Endothelial cell of umbilical vein (primary cell): ENCODE data around the gene SLC6A6. TPM values are rescaled to one million over a fixed set of nuclear protein-coding genes. Genes with fewer than 3 reads are reported as not detected.

Experiments used
- BruUV-seq: library from RNA; stranded (reverse); fragments of 400-500 nt; replicated peaks from 2 replicates; lab custom pipeline; 2021; lab: Mats Ljungman, UMichigan
- CTCF ChIA-PET: fragments of 300-600, 350-600 bp; sonication (Branson Sonifier 250); formaldehyde crosslinking; loops from one replicate; lab custom pipeline; 2021; ENCODE audit warnings: antibody characterized with exemption, inconsistent platforms; lab: Charles Lee
- POLR2A ChIA-PET: fragments of 300-600, 350-600 bp; sonication (Branson Sonifier 250); formaldehyde crosslinking; loops from one replicate; lab custom pipeline; 2021; ENCODE audit warnings: antibody characterized with exemption, inconsistent platforms; lab: Charles Lee
- DNase-seq: peaks from one replicate; pipeline ENCODE4 v3.0.0-alpha.2; 2011; ENCODE audit warnings: low read depth, low spot score
- FAIRE-seq: peaks from 2 replicates; lab custom pipeline; 2011; peaks lifted over from hg19 to GRCh38; lab: Jason Lieb, UNC
- H2AFZ ChIP-seq: 2 replicates; pipeline ENCODE4 v1.6.0; 2012; ENCODE audit warnings: low read depth, low read length, control low read depth, inconsistent platforms
- H3K27ac ChIP-seq: 2 replicates; pipeline ENCODE4 v1.5.1; 2011; ENCODE audit warnings: low read depth, mild to moderate bottlenecking, control low read depth, low read length, moderate library complexity; ENCODE audit not compliant: insufficient read depth
- H3K27me3 ChIP-seq, 2 experiments: 2 replicates each; pipeline versions ENCODE4 v1.6.0 to v1.6.1; 2011; ENCODE audit warnings: low read length in 2 of 2, mixed read lengths in 1 of 2; ENCODE audit not compliant: control insufficient read depth in 2 of 2, insufficient read depth in 2 of 2
- H3K36me3 ChIP-seq, 2 experiments: 2 replicates in 1 of 2; 3 replicates in 1 of 2; pipeline ENCODE4 v1.5.1; 2011; ENCODE audit warnings: low read length in 2 of 2, mild to moderate bottlenecking in 1 of 2, moderate library complexity in 1 of 2; ENCODE audit not compliant: control insufficient read depth in 2 of 2, insufficient read depth in 2 of 2; ENCODE audit errors: extremely low read depth in 1 of 2
- H3K4me1 ChIP-seq: 3 replicates; pipeline ENCODE4 v1.5.1; 2011; ENCODE audit warnings: mild to moderate bottlenecking, low read length; ENCODE audit not compliant: control insufficient read depth, insufficient read depth; ENCODE audit errors: extremely low read depth
- H3K4me2 ChIP-seq: 2 replicates; pipeline ENCODE4 v1.6.1; 2011; ENCODE audit warnings: low read length, control low read depth, mixed read lengths; ENCODE audit not compliant: insufficient read depth
- H3K4me3 ChIP-seq, 3 experiments: fragments of 200-600 bp in 1 of 3; sonication (generic), shearing (Covaris generic) in 1 of 3; replicated peaks in 1 of 3; 2 replicates each; pipeline ENCODE4 v1.5.1; 2011 to 2016; ENCODE audit warnings: control low read depth in 3 of 3, low read length in 3 of 3, mild to moderate bottlenecking in 2 of 3, inconsistent platforms in 1 of 3, low read depth in 1 of 3, moderate library complexity in 1 of 3; ENCODE audit not compliant: insufficient read depth in 1 of 3
- H3K79me2 ChIP-seq: 2 replicates; pipeline ENCODE4 v1.6.0; 2012; ENCODE audit warnings: low read length, inconsistent platforms; ENCODE audit not compliant: control insufficient read depth, insufficient read depth
- H3K9ac ChIP-seq: replicated peaks from 2 replicates; pipeline ENCODE3; 2011; ENCODE audit warnings: low read length, control low read depth; ENCODE audit not compliant: insufficient read depth; ENCODE audit errors: extremely low read depth
- H3K9me1 ChIP-seq: replicated peaks from 3 replicates; pipeline ENCODE4 v1.6.0; 2011; ENCODE audit warnings: mild to moderate bottlenecking, low read length; ENCODE audit not compliant: control insufficient read depth, insufficient read depth; ENCODE audit errors: extremely low read depth
- H3K9me3 ChIP-seq: replicated peaks from 2 replicates; pipeline ENCODE4 v1.5.1; 2012; ENCODE audit warnings: low read length, inconsistent platforms; ENCODE audit not compliant: control insufficient read depth, insufficient read depth
- H4K20me1 ChIP-seq: replicated peaks from 2 replicates; pipeline ENCODE3; 2011; ENCODE audit warnings: mild to moderate bottlenecking, low read length; ENCODE audit not compliant: control insufficient read depth, insufficient read depth; ENCODE audit errors: extremely low read depth
- CTCF ChIP-seq, 2 donors: IDR thresholded peaks; 1 replicate in 1 of 2; 2 replicates in 1 of 2; pipeline ENCODE4 v1.5.1; 2011; ENCODE audit warnings: low read length in 2 of 2, mild to moderate bottlenecking in 2 of 2, moderate library complexity in 2 of 2, control low read depth in 1 of 2, inconsistent platforms in 1 of 2, low read depth in 1 of 2; ENCODE audit not compliant: insufficient read depth in 1 of 2; ENCODE audit errors: extremely low read depth in 1 of 2
- EZH2 ChIP-seq: IDR thresholded peaks from 2 replicates; pipeline ENCODE4 v1.6.1; 2012; ENCODE audit warnings: borderline replicate concordance, low read depth, mild to moderate bottlenecking, moderate library complexity, low read length, inconsistent platforms; ENCODE audit not compliant: severe bottlenecking
- FOS ChIP-seq: IDR thresholded peaks from 2 replicates; pipeline ENCODE4 v1.6.1; 2011; ENCODE audit warnings: mild to moderate bottlenecking, low read length, moderate library complexity, borderline replicate concordance; ENCODE audit not compliant: insufficient read depth
- GATA2 ChIP-seq: IDR thresholded peaks from 2 replicates; pipeline ENCODE4 v1.7.0; 2011; ENCODE audit warnings: low read depth, mild to moderate bottlenecking, moderate library complexity, mixed read lengths, low read length; ENCODE audit not compliant: insufficient read length, insufficient read depth
- JUN ChIP-seq: IDR thresholded peaks from 2 replicates; pipeline ENCODE4 v1.6.1; 2011; ENCODE audit warnings: borderline replicate concordance, low read depth; ENCODE audit not compliant: insufficient read length, insufficient read depth
- MAX ChIP-seq: IDR thresholded peaks from 2 replicates; pipeline ENCODE4 v1.6.1; 2011; ENCODE audit not compliant: insufficient read depth, insufficient read length
- MYC ChIP-seq: IDR thresholded peaks from one replicate; pipeline ENCODE4 v1.6.1; 2011; ENCODE audit warnings: mild to moderate bottlenecking, low read depth, low read length
- POLR2A ChIP-seq: IDR thresholded peaks from 2 replicates; pipeline ENCODE4 v1.6.1; 2012; ENCODE audit warnings: low read depth, mild to moderate bottlenecking, control low read depth, low read length
- POLR2AphosphoS5 ChIP-seq: IDR thresholded peaks from 2 replicates; pipeline ENCODE4 v1.6.1; 2012; ENCODE audit warnings: low read depth, mild to moderate bottlenecking, control low read depth, low read length, moderate library complexity; ENCODE audit not compliant: insufficient read depth
- dilution Hi-C: fragments of 300-500 bp; cut with MboI; formaldehyde crosslinking; loops from one replicate; pipeline ENCODE4 v1.15.0; 2019; ENCODE audit warnings: low sequenced_read_pairs; ENCODE audit not compliant: extremely low pct_ligation_motif_present
- intact Hi-C: fragments of 100-400 bp; cut with micrococcal nuclease; formaldehyde crosslinking; loops from one replicate; pipeline ENCODE4 v1.10.0; 2022
- polyA plus RNA-seq, 4 experiments: library from polyadenylated mRNA; depleted of rRNA in 3 of 4; stranded (reverse) in 3 of 4; unstranded in 1 of 4; fragments of >200 nt; gene quantifications; 2 replicates each; pipeline versions ENCODE4 v1.2.1 to v1.2.3, GENCODE V29; 2011 to 2012; ENCODE audit warnings: missing spikeins in 1 of 4
- total RNA-seq: library from RNA; stranded (reverse); gene quantifications from 2 replicates; pipeline ENCODE4 v1.2.3, GENCODE V29; 2021

The SLC6A6 gene
- total and polyA plus RNA-seq, 2 donors (not counting 3 experiments of a cell fraction or from before 2014, with no cell fraction given), result 25.7 to 38.0 TPM

- Histone ChIP-seq H3K4me2 (no peak overlapping the region), H3K9me1 (no peaks in the 10 kb centered on the region), H3K79me2 (no peaks in the 10 kb centered on the region), H3K36me3 (no peaks in the 10 kb centered on the region), H3K27ac (no peak overlapping the region), H2AFZ (no peak overlapping the region), H4K20me1 (no peaks in the 10 kb centered on the region), H3K9me3 (no peaks in the 10 kb centered on the region), H3K9ac (no peak overlapping the region), H3K4me3 (no peak overlapping the region), H3K27me3 (no peaks in the 10 kb centered on the region), H3K4me1 (peaks cover 58% of the 10 kb centered on the region)
- FAIRE-seq (no peak), DNase-seq (no peak)
- BruUV-seq, result no TSS peak
- ChIA-PET POLR2A (no interaction called here), CTCF (interaction anchor here (0.8 to 2.1 kb wide), 2 partner anchors 10 to 15 kb away, joined by 3 to 6 read pairs; no protein-coding TSS in a partner anchor)
- dilution Hi-C loops, result no loop called here
- TF ChIP-seq POLR2A (no peak), CTCF (IDR thresholded peaks at IDR 0.05; ENCODE audit: extremely low read depth in 1 of 2, insufficient read depth in 1 of 2, low read depth in 1 of 2, low read length in 2 of 2) (no peak), POLR2AphosphoS5 (no peak), FOS (no peak), MAX (no peak), GATA2 (no peak), EZH2 (no peak), MYC (no peak), JUN (no peak)
- intact Hi-C loops, result no loop called here
Measured at GRCh38 chr3:14456794-14457193, 54.4 kb downstream of the SLC6A6 start.
